HG03108 (cell line): ENCODE measurements around the gene GOLGA6L7.
"Not testable (repeated sequence)": the region's sequence is repeated elsewhere in the genome, so short reads cannot be mapped to it uniquely, and the experiment has no call there.

Source experiments
- ATAC-seq: cut with Tn5 transposase; IDR thresholded peaks from one replicate; pipeline ENCODE4 v1.9.1; 2021; ENCODE audit warnings: moderate library complexity; ENCODE audit not compliant: unreplicated experiment

The GOLGA6L7 gene

DNA sequence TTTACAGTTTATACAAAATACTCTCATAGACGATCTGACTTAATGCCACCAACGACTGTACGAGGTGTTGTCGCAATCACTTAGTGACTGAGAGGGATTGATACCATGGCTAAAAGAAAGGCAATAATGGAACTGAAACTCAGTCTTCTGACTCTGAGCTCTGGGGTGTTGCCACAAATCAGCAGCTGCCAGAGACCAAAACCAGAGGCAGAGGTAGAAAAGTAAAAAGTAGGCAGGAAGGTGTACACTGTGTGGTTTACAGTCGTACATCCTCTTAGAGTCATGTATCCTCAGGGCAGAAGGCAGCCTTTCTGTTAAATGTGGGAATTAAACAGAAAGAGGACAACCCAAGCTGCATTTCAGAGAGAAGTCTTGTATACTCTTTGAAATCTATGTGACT lies 1.2 kb downstream of the GOLGA6L7 start:
- not testable (repeated sequence) for ATAC-seq

- not testable (repeated sequence) for ATAC-seq
Measured at GRCh38 chr15:28844147-28844546, 4.3 kb downstream of the GOLGA6L7 start.

DNA sequence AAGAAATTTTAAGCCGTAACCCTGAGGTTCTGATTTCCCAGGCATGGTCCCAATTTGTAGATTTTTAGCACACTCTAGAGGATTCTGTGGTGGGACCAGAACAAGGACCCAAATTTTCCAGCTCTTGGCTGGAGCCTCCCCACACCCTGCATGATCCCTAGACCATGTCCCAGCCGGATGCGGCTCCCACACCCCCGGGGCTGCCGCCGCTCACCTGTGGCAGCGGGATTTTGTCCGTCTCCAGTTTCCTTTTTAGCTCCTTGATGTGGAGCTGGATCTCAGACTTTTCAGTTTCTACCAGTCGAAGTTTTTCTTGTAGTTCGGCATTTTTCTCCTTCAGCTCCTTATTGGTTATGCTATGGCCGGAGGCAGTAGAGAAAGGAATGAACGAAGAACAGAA lies 4.9 kb downstream of the GOLGA6L7 start:
- not testable (repeated sequence) for ATAC-seq

GRCh38 chr15:28842210-28842609 lies 6.2 kb downstream of the GOLGA6L7 start:
- not testable (repeated sequence) for ATAC-seq

DNA sequence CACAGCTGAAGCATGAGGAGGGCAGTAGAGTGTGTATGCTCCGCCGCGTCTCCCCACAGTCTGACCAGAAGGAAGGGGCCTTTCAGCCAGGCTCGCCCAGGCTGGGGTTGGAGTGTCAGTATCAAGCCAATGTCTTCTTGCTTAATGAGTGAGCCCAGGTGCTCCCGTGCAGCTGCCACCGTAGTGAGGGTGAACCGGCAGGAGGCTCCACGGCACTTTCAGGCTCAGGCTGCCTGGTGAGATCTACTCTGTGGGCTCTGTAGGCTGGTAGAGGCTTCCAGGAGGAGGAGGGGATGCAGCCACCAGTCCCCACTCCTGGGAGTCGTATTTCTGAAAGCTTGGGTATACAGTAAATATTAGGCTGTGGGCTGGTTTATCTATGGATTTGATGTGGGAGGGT lies 8.2 kb downstream of the GOLGA6L7 start:
- not testable (repeated sequence) for ATAC-seq

DNA sequence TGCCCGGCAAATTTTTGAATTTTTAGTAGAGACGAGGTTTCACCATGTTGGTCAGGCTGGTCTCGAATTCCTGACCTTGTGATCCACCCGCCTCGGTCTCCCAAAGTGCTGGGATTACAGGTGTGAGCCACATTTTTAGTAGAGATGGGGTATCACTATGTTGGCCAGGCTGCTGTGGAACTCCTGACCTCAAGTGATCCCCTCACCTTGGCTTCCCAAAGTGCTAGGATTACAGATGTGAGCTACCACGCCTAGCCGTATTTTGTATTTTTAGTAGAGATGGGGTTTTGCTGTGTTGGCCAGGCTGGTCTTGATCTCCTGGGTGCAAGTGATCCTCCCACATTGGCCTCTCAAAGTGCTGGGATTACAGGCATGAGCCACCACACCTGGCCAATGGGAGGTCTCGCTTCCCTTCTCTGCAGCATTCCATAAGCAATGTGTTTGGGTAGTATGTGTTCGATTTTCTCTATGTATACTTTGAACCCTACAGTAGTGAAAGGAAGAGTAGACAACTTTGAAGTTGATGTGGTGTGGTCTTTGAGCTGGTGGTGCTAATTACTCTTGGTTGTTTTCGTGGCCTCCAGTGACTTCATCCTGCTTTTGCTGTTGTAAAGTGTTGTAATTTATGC lies 13.4 kb downstream of the GOLGA6L7 start:
- ATAC-seq = not testable (repeated sequence)

DNA sequence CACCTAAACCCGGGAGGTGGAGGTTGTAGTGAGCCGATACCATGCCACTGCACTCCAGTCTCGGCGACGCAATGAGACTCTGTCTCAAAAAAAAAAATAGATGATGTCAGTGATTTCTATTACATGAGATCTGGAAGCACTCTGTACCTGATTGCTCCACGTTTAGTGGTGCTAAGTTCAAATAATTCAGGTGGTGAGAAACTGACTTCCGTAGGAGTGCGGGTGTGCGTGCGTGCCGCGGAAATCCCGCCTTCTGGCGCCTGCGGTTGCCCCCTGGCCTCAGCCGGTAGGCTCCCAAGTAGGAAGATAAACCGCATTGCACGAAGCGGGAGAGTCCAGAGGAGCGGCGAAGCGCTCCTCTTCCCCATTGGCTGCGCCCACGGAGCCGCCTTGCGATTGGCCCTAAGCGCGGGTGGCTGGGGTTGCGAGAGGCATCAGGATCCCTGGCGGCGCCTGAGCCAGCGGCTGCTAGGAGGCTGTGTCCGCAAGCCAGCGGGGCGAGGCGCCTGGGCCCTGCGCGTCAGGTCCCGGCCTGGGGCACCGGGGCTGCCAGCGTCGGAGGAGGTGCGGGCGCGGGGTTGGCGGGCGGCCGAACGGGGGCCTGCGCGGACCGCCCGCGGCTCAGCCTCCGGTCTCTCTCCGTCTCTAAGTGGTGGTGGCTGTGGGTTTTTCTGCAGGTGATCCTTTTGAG lies 16.4 kb downstream of the GOLGA6L7 start:
- ATAC-seq = not testable (repeated sequence)

DNA sequence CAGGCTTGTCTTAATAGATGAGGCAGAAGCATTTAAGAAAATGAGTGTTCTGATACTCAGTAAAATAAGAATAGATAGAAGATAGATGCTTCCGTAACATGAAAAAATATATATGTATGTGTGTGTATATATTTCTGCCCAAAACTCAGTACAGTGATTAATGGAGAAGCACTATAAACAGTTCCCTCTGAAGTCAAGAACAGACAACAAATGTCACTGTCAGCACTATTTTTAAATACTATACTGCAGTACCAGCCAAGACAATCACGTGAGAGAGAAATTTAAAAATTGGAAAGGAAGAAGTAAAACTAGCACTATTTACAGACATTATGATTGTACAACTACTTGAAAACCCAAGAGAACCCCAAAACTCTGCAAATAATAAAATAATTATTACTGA lies 27.0 kb downstream of the GOLGA6L7 start:
- not testable (repeated sequence) for ATAC-seq

DNA sequence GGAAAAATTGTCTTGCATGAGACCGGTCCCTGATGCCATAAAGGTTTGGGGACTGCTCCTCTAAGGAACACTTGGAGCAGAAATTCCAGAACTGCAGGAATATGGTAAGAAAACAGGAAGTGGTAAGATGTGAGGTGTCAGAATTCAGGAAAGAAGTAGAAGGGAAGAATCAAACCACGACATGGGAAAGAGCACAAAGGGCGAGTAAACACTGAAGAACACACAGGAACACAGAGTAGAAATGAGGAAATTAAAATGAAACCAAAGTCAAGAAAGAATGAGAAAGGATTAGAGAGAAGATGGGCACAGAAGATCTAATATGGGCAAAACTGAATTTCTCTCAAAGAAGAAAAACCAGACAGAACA lies 28.5 kb downstream of the GOLGA6L7 start:
- not testable (repeated sequence) for ATAC-seq

DNA sequence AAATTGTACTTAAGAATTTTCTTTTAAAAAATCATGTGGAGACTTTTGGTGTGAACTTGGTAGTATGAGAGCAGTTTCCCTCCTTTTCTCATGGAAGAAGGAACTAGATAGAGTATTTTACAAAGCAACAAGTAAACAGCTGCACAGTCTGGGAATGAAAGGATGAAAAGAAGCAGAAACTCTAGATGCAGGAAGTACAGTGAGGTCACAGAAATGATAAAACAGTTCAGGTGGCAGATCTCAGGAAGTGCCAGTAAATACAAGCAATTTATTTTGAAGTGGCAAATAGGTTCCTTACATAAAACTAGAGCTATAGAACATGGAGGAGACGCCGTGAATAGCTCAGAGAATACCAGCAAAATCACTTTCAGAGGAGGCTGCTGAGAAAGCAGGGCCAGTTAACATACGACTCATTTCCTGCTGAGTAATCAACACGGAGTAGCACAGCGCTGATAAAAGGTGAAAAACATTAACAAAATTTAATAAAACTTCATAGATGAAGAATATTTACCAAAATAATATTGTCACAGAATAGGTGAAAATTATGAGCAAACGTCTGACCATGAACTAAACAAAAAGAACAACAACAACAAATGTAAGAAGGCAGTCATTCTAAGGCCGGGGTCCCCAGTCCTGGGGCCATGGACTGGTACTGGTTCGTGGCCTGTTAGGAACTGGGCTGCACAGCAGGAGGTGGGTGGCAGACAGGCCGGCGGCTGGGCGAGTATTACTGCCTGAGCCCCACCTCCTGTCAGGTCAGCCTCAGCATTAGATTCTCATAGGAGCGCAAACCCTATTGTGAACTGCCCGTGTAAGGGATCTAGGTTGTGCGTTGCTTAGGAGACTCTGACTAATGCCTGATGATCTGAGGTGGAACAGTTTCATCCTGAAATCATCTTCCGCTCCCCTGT lies 29.2 kb downstream of the GOLGA6L7 start:
- ATAC-seq = not testable (repeated sequence)

- not testable (repeated sequence) for ATAC-seq
Measured at GRCh38 chr15:28818168-28818567, 30.3 kb downstream of the GOLGA6L7 start.

GRCh38 chr15:28814059-28814458 lies 34.4 kb downstream of the GOLGA6L7 start:
- ATAC-seq = not testable (repeated sequence)

- not testable (repeated sequence) for ATAC-seq
Measured at GRCh38 chr15:28813392-28813791, 35.1 kb downstream of the GOLGA6L7 start.

DNA sequence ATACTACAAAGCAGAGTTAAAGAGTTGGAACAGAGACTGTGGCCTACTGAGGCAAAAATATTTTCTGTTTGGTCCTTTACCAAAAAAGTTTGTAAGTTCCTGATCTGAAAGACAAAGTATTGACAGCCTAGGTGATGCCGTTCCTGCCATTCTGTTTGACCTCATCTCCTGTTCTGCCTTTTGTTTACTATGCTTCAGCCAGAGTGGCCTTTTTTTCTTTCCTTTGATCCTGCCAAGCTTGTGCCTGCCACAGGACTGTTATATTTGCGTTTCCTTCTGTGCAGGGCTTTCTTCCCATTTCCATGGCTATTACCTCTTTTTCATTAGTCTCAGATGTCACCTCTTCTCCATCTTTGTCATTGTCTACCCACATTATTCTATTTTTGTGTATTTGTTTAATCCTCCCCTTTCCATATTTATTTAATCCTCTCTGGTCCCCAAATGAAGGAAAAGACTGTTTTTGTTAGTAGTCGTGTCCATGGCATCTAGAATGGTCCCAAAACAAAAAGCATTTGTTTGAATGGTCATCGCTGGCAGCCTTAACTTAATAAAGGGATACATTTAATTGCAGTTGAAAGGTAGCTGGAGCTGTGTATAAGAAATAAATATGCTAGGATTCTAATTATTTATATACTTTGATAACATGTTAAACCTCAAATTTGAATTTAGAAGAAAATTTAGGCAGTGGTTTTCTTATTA lies 36.4 kb downstream of the GOLGA6L7 start:
- ATAC-seq = not testable (repeated sequence)

DNA sequence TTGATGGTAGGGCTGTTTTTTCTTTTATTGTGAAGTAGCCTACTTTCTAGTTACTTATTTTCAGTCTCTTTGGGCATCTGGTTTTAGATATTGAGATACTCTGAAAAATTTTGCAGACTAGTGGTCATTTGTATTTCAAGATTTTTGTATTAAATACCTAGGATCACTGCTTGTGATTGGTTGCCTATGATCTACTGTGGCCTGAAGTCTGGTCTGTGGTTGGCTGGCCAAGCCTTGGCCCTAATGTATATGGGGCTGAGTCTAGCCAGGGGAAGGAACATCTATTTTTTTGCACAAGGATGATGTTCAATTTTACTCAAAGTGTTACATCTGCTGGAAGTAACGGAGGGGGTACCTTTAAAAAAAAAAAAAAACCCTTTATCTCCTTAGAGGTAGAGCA lies 38.0 kb downstream of the GOLGA6L7 start:
- ATAC-seq = not testable (repeated sequence)

- not testable (repeated sequence) for ATAC-seq
Measured at GRCh38 chr15:28808136-28808535, 40.3 kb downstream of the GOLGA6L7 start.

DNA sequence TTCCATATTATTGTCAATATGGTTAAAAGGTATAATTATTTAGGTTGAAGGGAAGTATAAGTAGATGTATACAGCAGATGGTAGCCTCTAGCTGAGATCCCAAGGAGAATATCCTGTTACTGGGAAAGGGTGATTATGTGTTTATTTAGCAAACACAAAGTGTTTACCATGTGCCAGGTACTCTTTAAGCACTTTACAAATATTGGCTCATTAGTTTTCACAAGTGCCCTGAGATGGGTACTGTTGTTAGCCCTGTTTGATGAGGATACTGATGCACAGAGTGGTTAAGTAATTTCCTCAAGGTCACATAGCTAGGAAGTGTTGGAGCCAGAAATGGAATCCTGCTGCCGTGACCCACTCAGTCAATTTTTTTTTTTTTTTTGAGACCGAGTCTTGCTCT lies 48.1 kb downstream of the GOLGA6L7 start:
- ATAC-seq = not testable (repeated sequence)

- not testable (repeated sequence) for ATAC-seq
Measured at GRCh38 chr15:28798234-28798633, 50.2 kb downstream of the GOLGA6L7 start.

DNA sequence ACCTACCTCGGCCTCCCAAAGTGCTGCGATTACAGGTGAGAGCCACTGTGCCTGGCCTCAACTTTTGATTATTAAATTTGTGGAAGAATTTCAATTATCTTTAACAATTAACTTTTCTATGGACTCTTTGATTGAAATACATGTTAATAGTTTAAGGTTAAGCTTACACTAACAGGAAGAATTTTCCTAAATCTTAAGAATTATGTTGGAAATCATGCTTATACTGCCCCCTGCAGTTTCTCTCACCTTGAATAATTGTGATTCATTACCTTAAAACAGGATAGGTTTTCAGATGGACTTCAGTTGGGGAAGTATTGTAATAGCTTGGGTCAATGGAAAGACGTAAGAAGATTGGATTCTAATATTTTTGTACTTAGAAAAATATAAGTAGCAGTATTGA lies 54.2 kb downstream of the GOLGA6L7 start:
- not testable (repeated sequence) for ATAC-seq
